Measurements from ENCODE around the gene SLIT3.
"Not testable (repeated sequence)": the region's sequence is repeated elsewhere in the genome, so short reads cannot be mapped to it uniquely, and the experiment has no call there.

The SLIT3 gene

GRCh38 chr5:168765551-168766425, 535.2 kb downstream of the SLIT3 start:
- DNase-seq (ENCODE audit: low read depth): peak; percentile 32

GRCh38 chr5:168765086-168765550, 535.8 kb downstream of the SLIT3 start:
- no peak for DNase-seq (ENCODE audit: low read depth)

DNA sequence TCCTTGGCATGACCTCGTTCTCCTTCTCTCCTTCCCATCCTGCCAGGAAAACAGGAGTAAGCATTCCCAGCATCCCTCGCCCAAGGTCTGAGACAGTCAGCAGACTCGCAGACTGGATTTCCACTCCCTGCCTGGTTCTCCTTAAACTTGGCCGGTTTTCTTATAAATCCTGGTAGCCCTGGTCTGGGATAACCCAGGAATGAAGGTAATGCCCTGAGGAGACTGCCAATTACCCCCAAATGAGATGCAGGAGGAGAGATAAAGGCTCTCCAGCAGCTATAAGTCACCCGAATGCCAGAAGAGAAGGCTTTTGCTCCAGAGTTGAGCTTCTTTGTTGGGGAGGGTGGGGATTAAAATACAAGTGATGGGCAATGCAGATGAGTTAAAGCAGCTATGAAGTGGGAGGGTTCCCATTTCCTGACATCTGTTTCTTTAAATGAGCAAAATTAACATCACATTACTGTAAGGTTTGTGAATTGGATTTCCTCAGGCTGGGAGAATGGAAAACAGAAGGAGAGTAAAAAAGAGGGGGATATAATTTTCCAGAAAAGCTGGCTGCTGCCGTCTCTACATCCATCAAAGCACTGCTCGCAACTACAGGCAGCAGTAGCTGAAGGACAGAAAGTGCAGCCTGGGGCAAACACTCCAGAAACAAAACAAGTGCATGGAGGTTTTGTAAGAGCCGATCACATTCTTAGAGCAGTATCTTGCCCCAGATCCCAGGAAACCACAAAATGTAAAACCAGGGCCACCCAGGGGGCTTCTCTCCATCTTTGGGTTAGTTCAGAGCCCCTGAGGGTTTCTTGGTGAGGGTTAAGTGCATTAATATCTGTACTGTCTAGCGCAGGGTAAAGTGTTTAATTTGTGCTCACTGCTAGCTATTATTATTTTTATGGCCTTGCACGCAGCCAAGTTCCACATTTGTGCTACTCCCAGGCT, 544.2 kb downstream of the SLIT3 start:
- no peak for DNase-seq (ENCODE audit: low read depth)

GRCh38 chr5:168755548-168756093, 545.3 kb downstream of the SLIT3 start:
- no peak for DNase-seq (ENCODE audit: low read depth)

DNA sequence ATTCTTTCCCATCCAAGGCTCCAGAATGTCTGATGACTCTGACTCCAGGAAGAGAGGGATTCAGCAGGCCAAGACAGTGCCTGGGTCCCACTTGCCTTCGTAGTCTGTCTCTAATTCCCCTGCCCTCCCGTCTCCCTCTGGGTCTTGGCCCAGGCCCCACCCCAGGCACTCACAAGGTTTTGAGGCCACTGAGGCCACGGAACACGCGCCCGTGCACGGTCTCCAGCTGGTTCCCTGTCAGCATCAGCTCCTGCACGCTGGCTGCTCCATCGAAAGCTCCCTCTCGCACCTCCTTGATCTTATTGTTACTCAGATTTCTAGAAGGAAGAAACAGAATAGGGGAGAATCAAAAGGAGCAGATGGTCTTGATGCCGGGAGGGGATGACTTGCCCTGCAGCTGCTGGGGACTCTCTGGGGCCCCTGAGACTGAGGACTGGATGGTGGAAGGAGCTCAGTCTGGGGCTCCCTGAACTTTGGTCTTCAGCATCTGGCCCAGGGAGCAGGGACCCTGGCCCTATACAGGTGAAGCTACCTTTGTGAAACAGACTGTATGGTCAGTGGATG, 547.2 kb downstream of the SLIT3 start:
- no peak for DNase-seq (ENCODE audit: low read depth)

DNA sequence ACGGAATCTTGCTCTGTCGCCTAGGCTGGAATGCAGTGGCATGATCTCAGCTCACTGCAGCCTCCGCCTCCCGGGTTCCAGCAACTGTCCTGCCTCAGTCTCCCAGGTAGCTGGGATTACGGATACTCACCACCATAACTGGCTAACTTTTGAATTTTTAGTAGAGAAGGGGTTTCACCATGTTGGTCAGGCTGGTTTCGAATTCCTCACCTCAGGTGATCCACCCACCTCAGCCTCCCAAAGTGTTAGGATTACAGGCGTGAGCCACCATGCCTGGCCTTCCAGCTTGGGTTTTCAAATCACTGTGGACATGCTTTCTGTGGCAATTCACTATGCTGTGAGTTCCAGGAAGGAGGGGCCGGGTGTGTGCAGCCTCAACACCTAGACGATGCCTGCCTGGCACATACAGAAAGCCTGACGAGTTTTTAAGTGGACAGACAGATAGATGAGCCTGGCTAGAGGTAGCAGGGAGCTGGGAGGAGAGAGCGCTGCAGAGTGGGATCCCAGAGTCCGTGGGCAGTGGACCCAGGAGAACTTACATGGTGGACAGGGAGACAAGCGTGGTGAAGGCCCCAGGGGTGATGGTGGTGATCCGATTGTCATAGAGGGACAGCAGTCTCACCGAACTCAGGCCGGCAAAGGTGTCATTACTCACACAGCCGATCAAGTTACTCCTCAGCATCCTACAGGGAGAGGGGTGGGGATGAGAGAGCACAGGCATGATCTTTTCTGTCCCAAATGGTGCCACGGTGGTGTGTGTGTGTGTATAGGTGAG, 548.3 kb downstream of the SLIT3 start:
- DNase-seq (ENCODE audit: low read depth): no peak

DNA sequence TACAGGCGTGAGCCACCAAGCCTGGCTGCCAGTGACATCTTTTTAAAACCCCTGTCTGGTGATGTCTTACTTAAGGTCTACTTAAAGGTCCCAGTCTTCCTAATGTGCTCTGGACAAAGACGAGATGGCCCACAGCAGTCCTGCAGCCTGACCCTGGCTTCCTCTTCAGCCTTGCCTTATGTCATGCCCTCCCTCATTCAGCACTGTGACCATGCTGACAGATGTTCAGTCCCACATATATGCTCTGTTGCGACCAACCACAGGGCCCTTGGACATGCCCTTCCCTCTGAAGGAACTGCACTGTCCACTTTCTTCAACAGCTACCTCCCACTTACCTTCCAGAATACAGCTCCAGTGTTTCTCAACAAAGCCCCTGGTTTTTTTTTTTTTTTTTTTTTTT, 548.9 kb downstream of the SLIT3 start:
- DNase-seq (ENCODE audit: low read depth): no peak

GRCh38 chr5:168750926-168751325, 550.0 kb downstream of the SLIT3 start:
- DNase-seq (ENCODE audit: low read depth): no peak

DNA sequence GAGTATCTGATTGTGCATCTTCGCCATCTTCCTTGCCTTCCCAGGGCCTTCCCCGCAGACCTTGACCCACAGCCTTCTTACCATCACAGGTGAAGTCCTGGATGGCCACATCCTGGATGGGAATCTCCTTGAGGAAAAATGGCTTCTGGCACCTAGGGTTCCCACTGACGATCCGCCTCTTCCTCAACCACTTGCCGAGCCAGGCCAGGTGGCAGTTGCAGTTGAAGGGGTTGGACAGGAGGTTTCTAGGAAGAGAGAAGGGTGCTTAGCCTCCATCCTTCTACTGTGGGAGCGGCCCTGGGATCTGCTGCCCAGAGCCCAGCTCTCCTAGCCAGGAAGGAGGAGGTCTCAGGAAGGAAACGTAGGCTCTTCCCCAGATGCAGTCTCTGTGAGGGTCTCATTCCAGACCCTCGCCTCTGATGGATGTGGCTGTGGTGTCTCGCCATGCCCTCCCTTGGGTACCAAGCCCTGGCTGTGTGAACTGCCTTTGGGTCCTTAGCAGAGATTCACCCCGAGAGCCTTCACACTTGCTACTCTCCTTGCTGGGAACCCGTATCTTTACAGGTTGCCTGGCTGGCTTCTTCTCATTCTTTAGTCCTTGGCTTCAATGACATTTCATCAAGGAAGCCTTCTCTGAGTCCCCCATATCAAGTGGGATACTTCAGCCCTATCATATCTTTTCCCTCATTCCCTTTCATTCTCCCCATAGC, 551.4 kb downstream of the SLIT3 start:
- no peak for DNase-seq (ENCODE audit: low read depth)

- no peak for DNase-seq (ENCODE audit: low read depth)
These were observed 552.8 kb downstream of the SLIT3 start for GRCh38 chr5:168747987-168748777.

GRCh38 chr5:168746893-168747640, 553.9 kb downstream of the SLIT3 start:
- no peak for DNase-seq (ENCODE audit: low read depth)

DNA sequence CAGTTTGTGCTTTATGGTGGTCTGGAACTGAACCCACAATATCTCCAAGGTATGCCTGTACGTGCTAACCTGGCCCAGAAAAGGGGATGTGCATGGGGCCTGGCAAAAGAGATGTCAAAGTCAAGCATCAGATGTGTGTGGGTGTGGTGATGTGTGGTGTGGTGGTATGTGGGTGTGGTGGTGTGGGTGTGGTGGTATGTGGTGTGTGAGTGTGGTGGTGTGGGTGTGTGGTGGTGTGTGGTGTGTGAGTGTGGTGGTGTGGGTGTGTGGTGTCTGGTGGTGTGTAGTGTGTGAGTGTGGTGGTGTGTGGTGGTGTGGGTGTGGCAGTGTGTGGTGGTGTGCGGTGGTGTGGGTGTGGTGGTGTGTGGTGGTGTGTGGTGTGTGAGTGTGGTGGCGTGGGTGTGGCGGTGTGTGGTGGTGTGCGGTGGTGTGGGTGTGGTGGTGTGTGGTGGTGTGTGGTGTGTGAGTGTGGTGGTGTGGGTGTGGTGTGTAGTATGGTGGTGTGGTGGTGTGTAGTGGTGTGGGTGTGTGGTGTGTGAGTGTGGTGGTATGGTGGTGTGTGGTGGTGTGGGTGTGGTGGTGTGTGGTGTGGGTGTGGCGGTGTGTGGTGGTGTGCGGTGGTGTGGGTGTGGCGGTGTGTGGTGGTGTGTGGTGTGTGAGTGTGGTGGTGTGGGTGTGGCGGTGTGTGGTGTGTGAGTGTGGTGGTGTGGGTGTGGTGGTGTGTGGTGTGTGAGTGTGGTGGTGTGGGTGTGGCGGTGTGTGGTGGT, 554.6 kb downstream of the SLIT3 start:
- DNase-seq (ENCODE audit: low read depth): not testable (repeated sequence)

GRCh38 chr5:168743617-168744016, 557.3 kb downstream of the SLIT3 start:
- DNase-seq (ENCODE audit: low read depth): no peak

GRCh38 chr5:168742311-168742710, 558.6 kb downstream of the SLIT3 start:
- not testable (repeated sequence) for DNase-seq (ENCODE audit: low read depth)

DNA sequence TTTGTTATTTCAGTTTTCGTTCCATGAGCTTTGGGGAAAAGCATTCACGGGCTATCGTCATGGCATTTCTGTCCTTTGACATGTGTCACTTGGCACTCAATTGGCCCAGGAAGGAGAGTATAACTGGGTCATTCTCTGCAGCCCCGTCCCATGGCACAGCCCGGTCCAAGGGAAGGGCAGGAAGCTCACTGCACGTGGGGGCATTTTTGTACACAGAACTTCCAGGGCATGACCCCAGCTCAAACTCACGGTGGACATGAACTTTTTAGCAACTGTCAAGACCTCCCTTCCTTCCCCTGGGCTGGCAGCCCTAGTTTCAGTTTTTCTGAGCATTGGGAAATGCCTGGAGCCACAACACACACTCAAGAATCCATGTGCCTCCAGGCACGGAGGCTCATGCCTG, 560.1 kb downstream of the SLIT3 start:
- DNase-seq (ENCODE audit: low read depth): no peak

- DNase-seq (ENCODE audit: low read depth): no peak
These were observed 560.7 kb downstream of the SLIT3 start for GRCh38 chr5:168740092-168740800.

- no peak for DNase-seq (ENCODE audit: low read depth)
These were observed 563.9 kb downstream of the SLIT3 start for GRCh38 chr5:168737066-168737465.

All from GM04504 (cell line).